Natural killer cell (primary cell): Measurements from ENCODE around the gene HOXD13. TPM values are rescaled to one million over a fixed set of nuclear protein-coding genes. Genes with fewer than 3 reads are reported as not detected.

Experiments used
- ATAC-seq, 3 donors: fragments of 150-1000 bp in 2 of 3; fragments of 200-7000 bp in 1 of 3; cut with Tn5 transposase; 1 replicate in 1 of 3; 2 replicates in 2 of 3; pipeline ENCODE4 v1.10.0; 2021; ENCODE audit warnings: mild to moderate bottlenecking in 2 of 3, moderate library complexity in 2 of 3
- DNase-seq, 2 donors: peaks; one replicate each; pipeline versions ENCODE4 v3.0.0 to v3.0.0-alpha.2; 2013 to 2021; ENCODE audit warnings: mixed read lengths in 1 of 2
- H3K27ac ChIP-seq: one replicate; pipeline ENCODE4 v1.5.1; 2013; ENCODE audit warnings: mild to moderate bottlenecking, low read length
- H3K27me3 ChIP-seq: one replicate; pipeline ENCODE4 v1.6.1; 2013; ENCODE audit warnings: low read length; ENCODE audit not compliant: control insufficient read depth, insufficient read depth
- H3K36me3 ChIP-seq: one replicate; pipeline ENCODE4 v1.6.1; 2013; ENCODE audit warnings: low read length; ENCODE audit not compliant: control insufficient read depth, insufficient read depth
- H3K4me1 ChIP-seq: one replicate; pipeline ENCODE4 v1.6.1; 2013; ENCODE audit warnings: low read length; ENCODE audit not compliant: control insufficient read depth, insufficient read depth
- H3K4me3 ChIP-seq: one replicate; pipeline ENCODE4 v1.5.1; 2013; ENCODE audit warnings: low read length
- H3K9me3 ChIP-seq: one replicate; pipeline ENCODE4 v1.6.1; 2013; ENCODE audit warnings: low read length; ENCODE audit not compliant: control insufficient read depth, insufficient read depth
- H3K27ac Mint-ChIP-seq, 2 donors: one replicate each; pipeline ENCODE4 v1.8.0; 2022; ENCODE audit warnings: mild to moderate bottlenecking in 2 of 2, mixed read lengths in 2 of 2, moderate library complexity in 1 of 2
- H3K27me3 Mint-ChIP-seq, 2 donors: one replicate each; pipeline ENCODE4 v1.8.0; 2022; ENCODE audit warnings: low read depth in 2 of 2, mixed read lengths in 2 of 2
- H3K36me3 Mint-ChIP-seq: one replicate; pipeline ENCODE4 v1.8.0; 2022; ENCODE audit warnings: mixed read lengths
- H3K4me1 Mint-ChIP-seq, 2 donors: one replicate each; pipeline ENCODE4 v1.8.0; 2022; ENCODE audit warnings: mixed read lengths in 2 of 2
- H3K4me3 Mint-ChIP-seq: one replicate; pipeline ENCODE4 v1.8.0; 2022; ENCODE audit warnings: mild to moderate bottlenecking, moderate library complexity, mixed read lengths
- H3K9me3 Mint-ChIP-seq, 2 donors: one replicate each; pipeline ENCODE4 v1.8.0; 2022; ENCODE audit warnings: mixed read lengths in 2 of 2
- CTCF ChIP-seq: fragments of 200-600 bp; IDR thresholded peaks from one replicate; pipeline ENCODE4 v1.8.0; 2022; ENCODE audit warnings: antibody characterized with exemption
- WGBS: methylation state at CpG from one replicate; pipeline ENCODE4 v1.1.7; 2013; ENCODE audit warnings: missing lambda C conversion rate; ENCODE audit not compliant: insufficient coverage; 5-methylcytosine and 5-hydroxymethylcytosine counted together
- intact Hi-C: fragments of 100-400 bp; cut with micrococcal nuclease; formaldehyde crosslinking; loops from one replicate; pipeline ENCODE4 v1.14.2; 2022
- total RNA-seq, 4 donors: library from RNA; stranded (reverse); fragments of 120-200 nt in 1 of 4; gene quantifications; one replicate each; pipeline versions ENCODE4 v1.2.3 to v1.2.4, GENCODE V29; 2013 to 2022

The HOXD13 gene
- total RNA-seq, 3 donors from 2014 or later (not counting 1 experiment from before 2014, with no cell fraction given): not detected

- Mint-ChIP-seq H3K9me3 (peaks cover 2 to 8% of the 10 kb centered on the region in 2 donors), H3K27me3 (peaks cover 74 to 79% of the 10 kb centered on the region in 2 donors), H3K4me1 (peaks cover 21 to 28% of the 10 kb centered on the region in 2 donors), H3K27ac (no peak overlapping the region), H3K4me3 (peak overlapping the region; percentile 52), H3K36me3 (peaks cover 38% of the 10 kb centered on the region)
- Histone ChIP-seq H3K9me3 (peaks cover 20% of the 10 kb centered on the region), H3K36me3 (no peaks in the 10 kb centered on the region), H3K4me1 (peaks cover 29% of the 10 kb centered on the region), H3K27ac (no peak overlapping the region), H3K4me3 (no peak overlapping the region), H3K27me3 (peaks cover 74% of the 10 kb centered on the region)
- WGBS: 11% methylated on average over 14 of the region's 14 CpGs
- DNase-seq: no peak
- TF ChIP-seq CTCF: no peak
- no peak for ATAC-seq
- intact Hi-C loops: no loop called here
Observed at GRCh38 chr2:176138526-176138922, 46.0 kb downstream of the HOXD13 start.

- H3K27ac Mint-ChIP-seq: no peak overlapping the region
- H3K4me3 Mint-ChIP-seq: peak overlapping the region; percentile 52
- no peak overlapping the region for H3K4me3 ChIP-seq
- H3K4me1 ChIP-seq: peaks cover 29% of the 10 kb centered on the region
- peaks cover 2 to 8% of the 10 kb centered on the region in 2 donors for H3K9me3 Mint-ChIP-seq
- H3K9me3 ChIP-seq: peaks cover 20% of the 10 kb centered on the region
- ATAC-seq (no peak), DNase-seq (no peak)
- no peaks in the 10 kb centered on the region for H3K36me3 ChIP-seq
- 12% methylated on average over 28 of the region's 28 CpGs for WGBS
- peaks cover 73% of the 10 kb centered on the region for H3K27me3 ChIP-seq
- TF ChIP-seq CTCF: no peak
- H3K27me3 Mint-ChIP-seq: peaks cover 73 to 79% of the 10 kb centered on the region in 2 donors
- H3K4me1 Mint-ChIP-seq: peaks cover 21 to 28% of the 10 kb centered on the region in 2 donors
- H3K27ac ChIP-seq: no peak overlapping the region
- peaks cover 38% of the 10 kb centered on the region for H3K36me3 Mint-ChIP-seq
- intact Hi-C loops: no loop called here
Observed at GRCh38 chr2:176138923-176139660, 46.6 kb downstream of the HOXD13 start.

- no peak overlapping the region for H3K27ac Mint-ChIP-seq
- intact Hi-C loops: no loop called here
- 15% methylated on average over 30 of the region's 41 CpGs for WGBS
Observed at GRCh38 chr2:176139661-176140512, 47.4 kb downstream of the HOXD13 start.

More at GRCh38 chr2:176139661-176140512, 47.4 kb downstream of the HOXD13 start:
- Histone ChIP-seq H3K4me3 (no peak overlapping the region), H3K27ac (no peak overlapping the region), H3K27me3 (peaks cover 72% of the 10 kb centered on the region), H3K36me3 (no peaks in the 10 kb centered on the region), H3K4me1 (peaks cover 29% of the 10 kb centered on the region), H3K9me3 (peaks cover 20% of the 10 kb centered on the region)
- peaks cover 38% of the 10 kb centered on the region for H3K36me3 Mint-ChIP-seq
- H3K27me3 Mint-ChIP-seq: peaks cover 74 to 79% of the 10 kb centered on the region in 2 donors
- H3K4me3 Mint-ChIP-seq: no peak overlapping the region
- ATAC-seq (no peak), DNase-seq (no peak)
- H3K9me3 Mint-ChIP-seq: peaks cover 2 to 8% of the 10 kb centered on the region in 2 donors
- H3K4me1 Mint-ChIP-seq: peaks cover 21 to 28% of the 10 kb centered on the region in 2 donors
- no peak for TF ChIP-seq CTCF
